SK-N-SH (cell line): ENCODE data around the gene ST7. TPM values are rescaled to one million over a fixed set of nuclear protein-coding genes. Genes with fewer than 3 reads are reported as not detected.

Experiments
- CTCF ChIA-PET: fragments of 300-600, 350-600 bp; formaldehyde crosslinking; extraction: SDS; loops from one replicate; lab custom pipeline; 2021; lab: Yijun Ruan, JAX
- POLR2A ChIA-PET: fragments of 350-600 bp; sonication (Branson Sonifier 250); formaldehyde crosslinking; extraction: SDS; loops from one replicate; lab custom pipeline; 2020; ENCODE audit warnings: antibody characterized with exemption, inconsistent platforms; lab: Yijun Ruan, JAX
- DNase-seq: peaks from one replicate; pipeline ENCODE4 v3.0.0; 2012
- H2AFZ ChIP-seq: fragments of 200-600 bp; sonication (generic); 2 replicates; pipeline ENCODE4 v1.8.1; 2016; ENCODE audit warnings: antibody characterized with exemption, mild to moderate bottlenecking, low read depth
- H3F3A ChIP-seq: fragments of 200-600 bp; sonication (generic); replicated peaks from 2 replicates; pipeline ENCODE3; 2016; ENCODE audit warnings: antibody characterized with exemption, mild to moderate bottlenecking; ENCODE audit not compliant: insufficient read depth
- H3K27ac ChIP-seq, 2 experiments: fragments of 200-500 bp in 1 of 2; fragments of 200-600 bp in 1 of 2; sonication (Bioruptor generic) in 1 of 2; sonication (generic), shearing (Covaris generic) in 1 of 2; 2 replicates each; pipeline versions ENCODE4 v1.5.1 to v1.6.1; 2014 to 2016; ENCODE audit warnings: low read depth in 2 of 2, inconsistent platforms in 1 of 2, low read length in 1 of 2, mild to moderate bottlenecking in 1 of 2, mixed read lengths in 1 of 2
- H3K27me3 ChIP-seq: fragments of 200-600 bp; sonication (generic), shearing (Covaris generic); 2 replicates; pipeline ENCODE4 v1.6.1; 2016; ENCODE audit warnings: mixed run types; ENCODE audit not compliant: insufficient read depth
- H3K36me3 ChIP-seq, 2 experiments: fragments of 200-500 bp in 1 of 2; fragments of 200-600 bp in 1 of 2; sonication (Bioruptor generic) in 1 of 2; sonication (generic) in 1 of 2; replicated peaks in 1 of 2; 2 replicates each; pipeline versions ENCODE3 to v1.5.1; 2014 to 2016; ENCODE audit warnings: low read length in 1 of 2, mild to moderate bottlenecking in 1 of 2; ENCODE audit not compliant: insufficient read depth in 2 of 2, control insufficient read depth in 1 of 2
- H3K4me1 ChIP-seq, 2 experiments: fragments of 200-500 bp in 1 of 2; fragments of 200-600 bp in 1 of 2; sonication (Bioruptor generic) in 1 of 2; sonication (generic), shearing (Covaris generic) in 1 of 2; 2 replicates each; pipeline versions ENCODE4 v1.5.1 to v1.6.1; 2014 to 2016; ENCODE audit warnings: low read depth in 1 of 2, low read length in 1 of 2, mixed run types in 1 of 2; ENCODE audit not compliant: insufficient read depth in 2 of 2, control insufficient read depth in 1 of 2
- H3K4me2 ChIP-seq: fragments of 200-600 bp; sonication (generic), shearing (Covaris generic); 2 replicates; pipeline ENCODE4 v1.6.1; 2017; ENCODE audit warnings: mixed run types
- H3K4me3 ChIP-seq, 2 experiments: fragments of 200-500 bp in 1 of 2; fragments of 200-600 bp in 1 of 2; sonication (Bioruptor generic) in 1 of 2; sonication (generic), shearing (Covaris generic) in 1 of 2; 2 replicates each; pipeline versions ENCODE4 v1.5.1 to v1.8.1; 2014 to 2016; ENCODE audit warnings: low read depth in 2 of 2, inconsistent platforms in 1 of 2, low read length in 1 of 2, mild to moderate bottlenecking in 1 of 2, mixed read lengths in 1 of 2, moderate library complexity in 1 of 2
- H3K79me2 ChIP-seq: fragments of 200-600 bp; sonication (generic); 2 replicates; pipeline ENCODE4 v1.8.1; 2017; ENCODE audit warnings: mild to moderate bottlenecking; ENCODE audit not compliant: insufficient read depth
- H3K9ac ChIP-seq: fragments of 200-600 bp; sonication (generic); 2 replicates; pipeline ENCODE4 v1.6.1; 2017; ENCODE audit warnings: mixed run types
- H3K9me2 ChIP-seq: fragments of 200-600 bp; sonication (generic); 2 replicates; pipeline ENCODE4 v1.6.1; 2017; ENCODE audit warnings: mixed run types
- H3K9me3 ChIP-seq: fragments of 200-600 bp; sonication (generic); 2 replicates; pipeline ENCODE4 v1.6.1; 2017; ENCODE audit warnings: mixed run types, mild to moderate bottlenecking, moderate library complexity
- H4K20me1 ChIP-seq: fragments of 200-600 bp; sonication (generic); 2 replicates; pipeline ENCODE4 v1.6.1; 2017; ENCODE audit warnings: mild to moderate bottlenecking, mixed run types; ENCODE audit not compliant: insufficient read depth
- CHD2 ChIP-seq: fragments of 150-350 bp; IDR thresholded peaks from 2 replicates; pipeline ENCODE4 v1.6.1; 2018; ENCODE audit warnings: low read length; ENCODE audit not compliant: partially characterized antibody
- FOXJ3 ChIP-seq: sonication (generic); formaldehyde crosslinking; IDR thresholded peaks from 2 replicates; pipeline ENCODE4 v1.5.1; 2020; ENCODE audit warnings: mild to moderate bottlenecking, missing genetic modification reagents
- FOXM1 ChIP-seq: IDR thresholded peaks from 2 replicates; pipeline ENCODE4 v1.4.0; 2012; ENCODE audit warnings: low read depth, mild to moderate bottlenecking
- GABPA ChIP-seq: IDR thresholded peaks from 2 replicates; pipeline ENCODE4 v1.4.0; 2012; ENCODE audit warnings: low read depth, mild to moderate bottlenecking
- GATA2 ChIP-seq: sonication (generic); formaldehyde crosslinking; IDR thresholded peaks from 2 replicates; pipeline ENCODE4 v1.5.0; 2020; ENCODE audit warnings: mild to moderate bottlenecking, missing genetic modification reagents
- MXI1 ChIP-seq: IDR thresholded peaks from 2 replicates; pipeline ENCODE4 v1.6.1; 2012; ENCODE audit warnings: mild to moderate bottlenecking, low read depth, low read length, improper control_type of control experiment
- POLR2AphosphoS5 ChIP-seq: IDR thresholded peaks from 2 replicates; pipeline ENCODE4 v1.6.1; 2012; ENCODE audit warnings: low read depth, low read length
- RFX5 ChIP-seq: IDR thresholded peaks from 2 replicates; pipeline ENCODE4 v1.6.1; 2012; ENCODE audit warnings: mild to moderate bottlenecking, improper control_type of control experiment, low read length
- RXRA ChIP-seq: IDR thresholded peaks from 2 replicates; pipeline ENCODE4 v1.4.0; 2012; ENCODE audit warnings: low read depth, mild to moderate bottlenecking, borderline replicate concordance
- TAF1 ChIP-seq: IDR thresholded peaks from 2 replicates; pipeline ENCODE4 v1.6.1; 2012; ENCODE audit warnings: low read depth, mild to moderate bottlenecking, low read length, moderate library complexity, borderline replicate concordance
- WGBS: methylation state at CpG from one replicate; pipeline ENCODE4 v1.1.6; 2017; ENCODE audit warnings: low lambda C conversion rate; 5-methylcytosine and 5-hydroxymethylcytosine counted together
- polyA plus RNA-seq, 3 experiments: library from polyadenylated mRNA; depleted of rRNA; stranded (reverse); fragments of >200 nt; gene quantifications; 2 replicates each; pipeline ENCODE4 v1.2.3, GENCODE V29; 2012
- TF ChIP-seq, protein P1 (sequence below): fragments of 150-350 bp; IDR thresholded peaks from 2 replicates; pipeline ENCODE4 v1.6.1; 2017; ENCODE audit warnings: antibody characterized with exemption, low read length, low read depth, borderline replicate concordance
- TF ChIP-seq, protein P2 (sequence below): IDR thresholded peaks from 2 replicates; pipeline ENCODE4 v1.4.0; 2012; ENCODE audit warnings: low read depth, borderline replicate concordance
- TF ChIP-seq, protein P3 (sequence below): IDR thresholded peaks from 2 replicates; pipeline ENCODE4 v1.4.0; 2012; ENCODE audit warnings: low read depth, borderline replicate concordance

ST7 gene
- polyA plus RNA-seq, 1 of the 3 experiments (the other 2 are of a cell fraction), result 23.5 TPM

DNA sequence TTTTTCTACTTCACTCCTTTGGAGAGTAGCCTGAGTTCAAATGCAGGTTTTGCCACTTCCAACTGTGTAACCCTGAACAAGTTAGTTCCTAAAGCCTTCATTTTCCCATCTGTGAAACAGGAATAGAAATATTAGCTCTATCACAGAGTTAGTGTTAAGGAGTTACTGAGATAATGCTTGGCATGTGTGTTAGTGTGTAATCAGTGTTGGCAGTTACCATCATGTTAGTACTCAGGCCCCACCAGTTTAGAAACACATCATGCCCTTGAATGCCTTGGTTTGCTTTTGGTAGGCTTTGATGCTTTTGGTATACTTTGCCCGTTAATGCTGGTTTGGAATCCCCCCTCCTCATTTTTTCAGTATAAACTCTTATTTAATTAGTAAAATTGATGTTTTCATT lies 249.9 kb downstream of the ST7 start (continued):
- no peak for TF ChIP-seq RFX5
- TF ChIP-seq CHD2, result no peak
- no peak for TF ChIP-seq GATA2 (CRISPR knock-in tag)
- TF ChIP-seq MXI1, result no peak

DNA sequence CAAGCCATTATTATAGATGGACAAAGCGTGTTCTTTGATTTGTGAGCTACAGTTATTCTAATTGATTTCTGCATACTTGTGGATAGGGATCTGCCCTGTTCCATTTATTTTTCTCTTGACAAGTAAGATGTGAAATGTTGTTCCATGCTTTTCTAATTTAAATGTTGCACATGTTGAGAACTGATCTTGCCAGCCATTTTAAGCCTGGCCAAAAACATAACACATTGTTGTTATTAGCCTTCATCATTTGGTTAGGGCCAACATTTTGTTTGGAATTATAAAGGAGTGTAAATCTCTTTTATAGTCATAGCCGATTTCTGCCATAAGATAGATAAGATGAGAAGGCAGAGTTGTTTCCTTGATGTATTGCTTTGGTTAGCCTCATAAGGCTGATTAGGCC lies 252.6 kb downstream of the ST7 start:
- Histone ChIP-seq H3K9me3 (no peaks in the 10 kb centered on the region), H3K36me3 (peaks cover 0 to 32% of the 10 kb centered on the region in 2 experiments), H3K9ac (no peak overlapping the region), H3K27ac (no peak overlapping the region), H3K27me3 (no peaks in the 10 kb centered on the region), H3K9me2 (no peaks in the 10 kb centered on the region; the same call in 1 of the 2 replicates), H3K4me2 (no peak overlapping the region), H3F3A (no peaks in the 10 kb centered on the region), H3K4me1 (no peaks in the 10 kb centered on the region), H3K4me3 (no peak overlapping the region), H3K79me2 (no peaks in the 10 kb centered on the region), H4K20me1 (no peaks in the 10 kb centered on the region), H2AFZ (no peak overlapping the region)
- DNase-seq, result no peak
- ChIA-PET POLR2A (no interaction called here), CTCF (no interaction called here)
- WGBS, result 90% methylated on average over 2 of the region's 2 CpGs
- TF ChIP-seq FOXM1, result no peak
- TF ChIP-seq, protein P1, sequence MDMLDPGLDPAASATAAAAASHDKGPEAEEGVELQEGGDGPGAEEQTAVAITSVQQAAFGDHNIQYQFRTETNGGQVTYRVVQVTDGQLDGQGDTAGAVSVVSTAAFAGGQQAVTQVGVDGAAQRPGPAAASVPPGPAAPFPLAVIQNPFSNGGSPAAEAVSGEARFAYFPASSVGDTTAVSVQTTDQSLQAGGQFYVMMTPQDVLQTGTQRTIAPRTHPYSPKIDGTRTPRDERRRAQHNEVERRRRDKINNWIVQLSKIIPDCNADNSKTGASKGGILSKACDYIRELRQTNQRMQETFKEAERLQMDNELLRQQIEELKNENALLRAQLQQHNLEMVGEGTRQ, result no peak

DNA sequence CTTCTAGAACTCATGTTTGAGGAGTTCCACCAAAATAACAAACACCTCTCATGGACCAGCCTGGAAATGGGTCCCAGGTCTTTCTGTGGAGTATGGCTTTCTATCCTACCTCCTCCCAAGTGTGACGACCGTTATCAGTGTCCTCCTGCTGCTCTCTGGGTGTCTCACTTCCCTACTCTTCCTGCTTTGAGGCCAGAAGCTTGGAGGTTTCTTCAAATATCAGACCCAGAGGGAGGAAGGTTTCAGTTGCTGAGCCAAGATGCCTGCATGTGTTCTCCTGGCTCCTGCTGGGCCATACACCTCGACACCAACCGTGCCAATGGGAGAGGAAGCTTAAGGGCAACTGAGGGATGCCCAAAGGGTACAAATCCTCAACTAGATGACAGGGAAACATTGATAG lies 255.0 kb downstream of the ST7 start:
- no peak overlapping the region for H3K4me3 ChIP-seq
- no peaks in the 10 kb centered on the region for H3K9me3 ChIP-seq
- POLR2A ChIA-PET, result no interaction called here
- peaks cover 0 to 2% of the 10 kb centered on the region in 2 experiments; a peak in 2 of 4 replicates for H3K4me1 ChIP-seq
- no peak overlapping the region for H3K27ac ChIP-seq
- H3K27me3 ChIP-seq, result no peaks in the 10 kb centered on the region
- TF ChIP-seq, protein P2, sequence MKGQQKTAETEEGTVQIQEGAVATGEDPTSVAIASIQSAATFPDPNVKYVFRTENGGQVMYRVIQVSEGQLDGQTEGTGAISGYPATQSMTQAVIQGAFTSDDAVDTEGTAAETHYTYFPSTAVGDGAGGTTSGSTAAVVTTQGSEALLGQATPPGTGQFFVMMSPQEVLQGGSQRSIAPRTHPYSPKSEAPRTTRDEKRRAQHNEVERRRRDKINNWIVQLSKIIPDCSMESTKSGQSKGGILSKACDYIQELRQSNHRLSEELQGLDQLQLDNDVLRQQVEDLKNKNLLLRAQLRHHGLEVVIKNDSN, result no peak
- TF ChIP-seq, protein P3, sequence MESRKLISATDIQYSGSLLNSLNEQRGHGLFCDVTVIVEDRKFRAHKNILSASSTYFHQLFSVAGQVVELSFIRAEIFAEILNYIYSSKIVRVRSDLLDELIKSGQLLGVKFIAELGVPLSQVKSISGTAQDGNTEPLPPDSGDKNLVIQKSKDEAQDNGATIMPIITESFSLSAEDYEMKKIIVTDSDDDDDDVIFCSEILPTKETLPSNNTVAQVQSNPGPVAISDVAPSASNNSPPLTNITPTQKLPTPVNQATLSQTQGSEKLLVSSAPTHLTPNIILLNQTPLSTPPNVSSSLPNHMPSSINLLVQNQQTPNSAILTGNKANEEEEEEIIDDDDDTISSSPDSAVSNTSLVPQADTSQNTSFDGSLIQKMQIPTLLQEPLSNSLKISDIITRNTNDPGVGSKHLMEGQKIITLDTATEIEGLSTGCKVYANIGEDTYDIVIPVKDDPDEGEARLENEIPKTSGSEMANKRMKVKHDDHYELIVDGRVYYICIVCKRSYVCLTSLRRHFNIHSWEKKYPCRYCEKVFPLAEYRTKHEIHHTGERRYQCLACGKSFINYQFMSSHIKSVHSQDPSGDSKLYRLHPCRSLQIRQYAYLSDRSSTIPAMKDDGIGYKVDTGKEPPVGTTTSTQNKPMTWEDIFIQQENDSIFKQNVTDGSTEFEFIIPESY, result no peak
- TF ChIP-seq TAF1 (no peak), GABPA (no peak), FOXJ3 (CRISPR knock-in tag) (no peak), RXRA (no peak), POLR2AphosphoS5 (no peak)
- peaks cover 0 to 44% of the 10 kb centered on the region in 2 experiments for H3K36me3 ChIP-seq
- H3K9me2 ChIP-seq, result no peaks in the 10 kb centered on the region; the same call in 1 of the 2 replicates
- CTCF ChIA-PET, result interaction anchor here (0.7 to 2.6 kb wide), 2 partner anchors 9 to 11 kb away, joined by 3 to 7 read pairs; no protein-coding TSS in a partner anchor
- H3F3A ChIP-seq, result no peaks in the 10 kb centered on the region
- no peaks in the 10 kb centered on the region for H4K20me1 ChIP-seq
- no peak for DNase-seq
- H3K4me2 ChIP-seq, result no peak overlapping the region
- H3K79me2 ChIP-seq, result no peaks in the 10 kb centered on the region
- no peak overlapping the region for H2AFZ ChIP-seq
- WGBS, result 94% methylated on average over 4 of the region's 4 CpGs
- H3K9ac ChIP-seq, result no peak overlapping the region
